PFSK-1 (cell line): ENCODE data around the gene RASGRP3.

Source experiments
- FOXP2 ChIP-seq: optimal IDR thresholded peaks from 2 replicates; pipeline ENCODE3; 2011; ENCODE audit warnings: borderline replicate concordance, control low read depth, inconsistent platforms; ENCODE audit not compliant: insufficient read depth; ENCODE audit errors: extremely low read length, extremely low read depth
- POLR2AphosphoS5 ChIP-seq: IDR thresholded peaks from 2 replicates; pipeline ENCODE4 v1.6.1; 2012; ENCODE audit warnings: low read depth, mild to moderate bottlenecking, control low read depth, low read length, moderate library complexity
- REST ChIP-seq, 2 experiments: IDR thresholded peaks; 2 replicates each; pipeline versions ENCODE4 v1.6.1 to v1.8.0; 2011 to 2012; ENCODE audit warnings: low read depth in 2 of 2, low read length in 2 of 2, control low read depth in 1 of 2, inconsistent platforms in 1 of 2, mild to moderate bottlenecking in 1 of 2, moderate library complexity in 1 of 2; ENCODE audit not compliant: insufficient read depth in 1 of 2
- SIN3A ChIP-seq: IDR thresholded peaks from 2 replicates; pipeline ENCODE4 v1.6.1; 2012; ENCODE audit warnings: mild to moderate bottlenecking, low read length, moderate library complexity, borderline replicate concordance; ENCODE audit not compliant: insufficient read depth
- TAF1 ChIP-seq: IDR thresholded peaks from 2 replicates; pipeline ENCODE4 v1.6.1; 2012; ENCODE audit warnings: low read length, control low read depth, borderline replicate concordance; ENCODE audit not compliant: insufficient read depth

Gene RASGRP3

GRCh38 chr2:33448220-33448899 is 28.1 kb upstream of the RASGRP3 start:
- TF ChIP-seq FOXP2, result no peak
- TF ChIP-seq SIN3A, result no peak
- TF ChIP-seq REST (IDR thresholded peaks at IDR 0.05; ENCODE audit: insufficient read depth in 1 of 2, low read depth in 2 of 2, low read length in 2 of 2), result no peak
- TF ChIP-seq POLR2AphosphoS5, result no peak
- TF ChIP-seq TAF1, result no peak

GRCh38 chr2:33451214-33451613 is 25.2 kb upstream of the RASGRP3 start:
- TF ChIP-seq REST (IDR thresholded peaks at IDR 0.05; ENCODE audit: insufficient read depth in 1 of 2, low read depth in 2 of 2, low read length in 2 of 2) (no peak), FOXP2 (no peak), POLR2AphosphoS5 (no peak), SIN3A (no peak), TAF1 (no peak)

DNA sequence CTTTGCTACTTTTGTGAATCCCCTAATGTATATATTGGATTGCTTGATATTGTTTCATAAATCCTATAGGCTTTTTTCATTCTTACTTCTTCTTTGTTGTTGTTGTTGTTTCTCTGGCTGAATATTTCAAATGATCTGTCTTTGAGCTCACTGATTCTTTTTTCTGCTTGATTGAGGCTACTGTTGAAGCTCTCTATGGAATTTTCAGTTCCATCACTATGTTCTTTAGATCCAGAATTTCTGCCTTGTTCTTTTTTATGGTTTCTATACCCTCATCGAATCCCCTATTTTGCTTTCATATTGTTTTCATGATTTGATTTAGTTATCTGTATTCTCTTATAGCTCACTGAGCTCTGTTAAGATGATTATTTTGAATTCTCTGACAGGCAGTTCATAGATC is 24.6 kb upstream of the RASGRP3 start:
- TF ChIP-seq FOXP2 (no peak), POLR2AphosphoS5 (no peak), SIN3A (no peak)

DNA sequence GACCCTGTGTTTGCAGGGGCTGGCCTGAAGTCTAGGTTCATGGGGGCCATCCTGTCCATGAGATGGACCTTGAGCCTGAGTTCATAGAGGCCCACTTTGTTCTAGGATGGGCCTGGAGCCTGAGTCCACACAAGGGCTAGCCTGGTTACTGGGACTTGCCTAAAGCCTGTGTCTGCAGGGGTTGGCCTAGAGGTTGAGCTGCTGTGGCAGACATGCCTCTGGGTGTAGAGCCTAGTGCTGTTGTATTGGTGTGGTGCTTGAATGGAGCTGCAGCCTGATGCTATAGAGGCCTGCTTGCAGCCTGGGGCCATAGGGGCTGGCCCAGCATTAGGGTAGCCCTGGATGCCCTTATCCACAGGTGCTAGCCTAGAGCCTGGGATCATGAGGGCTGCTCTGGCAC is 23.9 kb upstream of the RASGRP3 start:
- TF ChIP-seq FOXP2 (no peak), SIN3A (no peak), TAF1 (no peak), REST (IDR thresholded peaks at IDR 0.05; ENCODE audit: insufficient read depth in 1 of 2, low read depth in 2 of 2, low read length in 2 of 2) (no peak), POLR2AphosphoS5 (no peak)

GRCh38 chr2:33453905-33454479 is 22.5 kb upstream of the RASGRP3 start:
- TF ChIP-seq SIN3A, result no peak
- TF ChIP-seq FOXP2, result no peak
- no peak for TF ChIP-seq REST (IDR thresholded peaks at IDR 0.05; ENCODE audit: insufficient read depth in 1 of 2, low read depth in 2 of 2, low read length in 2 of 2)
- no peak for TF ChIP-seq POLR2AphosphoS5
- no peak for TF ChIP-seq TAF1
